Adrenal gland (tissue), 12 donors: Measurements from ENCODE around the gene HOTAIR. TPM values are rescaled to one million over a fixed set of nuclear protein-coding genes. Genes with fewer than 3 reads are reported as not detected.

Source experiments
- DNase-seq, 7 donors: peaks; one replicate each; pipeline ENCODE4 v3.0.0-alpha.2; 2019 to 2020
- H3K27ac ChIP-seq, 5 donors: fragments of 200-600 bp; sonication (generic) in 4 of 5; 1 replicate in 3 of 5; 2 replicates in 2 of 5; pipeline versions ENCODE4 v1.5.1 to v1.8.0; 2016 to 2020; ENCODE audit warnings: mild to moderate bottlenecking in 1 of 5
- H3K27me3 ChIP-seq: fragments of 200-600 bp; 2 replicates; pipeline ENCODE4 v1.8.0; 2021
- H3K36me3 ChIP-seq, 2 donors: fragments of 200-600 bp; replicated peaks in 1 of 2; 1 replicate in 1 of 2; 2 replicates in 1 of 2; pipeline versions ENCODE4 v1.5.1 to v1.8.0; 2018 to 2022
- H3K4me1 ChIP-seq, 2 donors: fragments of 200-600 bp; replicated peaks in 1 of 2; 1 replicate in 1 of 2; 2 replicates in 1 of 2; pipeline versions ENCODE4 v1.5.1 to v1.8.0; 2018 to 2021
- H3K4me3 ChIP-seq, 4 donors: fragments of 200-600 bp; sonication (generic) in 3 of 4; one replicate each; pipeline ENCODE4 v1.5.1; 2016 to 2018
- H3K9me3 ChIP-seq, 3 donors: fragments of 200-600 bp; sonication (generic) in 1 of 3; replicated peaks in 1 of 3; 1 replicate in 2 of 3; 2 replicates in 1 of 3; pipeline versions ENCODE4 v1.5.1 to v1.8.0; 2016 to 2021
- POLR2A ChIP-seq, 2 donors: fragments of 450-650 bp; IDR thresholded peaks; one replicate each; pipeline ENCODE4 v1.6.1; 2017; ENCODE audit warnings: antibody characterized with exemption in 2 of 2, mild to moderate bottlenecking in 2 of 2, moderate library complexity in 1 of 2
- WGBS, 4 donors: extraction: QIAGEN DNeasy Blood & Tissue Kit in 2 of 4; methylation state at CpG; one replicate each; pipeline versions ENCODE4 v1.1.5 to v1.1.7; 2013 to 2017; 5-methylcytosine and 5-hydroxymethylcytosine counted together
- intact Hi-C, 2 donors: fragments of 100-400 bp; cut with DNase I; formaldehyde crosslinking; loops; one replicate each; pipeline versions ENCODE4 v1.14.1 to v1.15.0; 2022 to 2023
- polyA plus RNA-seq, 3 donors: library from polyadenylated mRNA; stranded (reverse); fragments of 200-250 nt in 2 of 3; fragments of 350-450 nt in 1 of 3; fragmentation: Illumina TruSeq in 1 of 3; extraction: RNeasy Lipid Tissue Mini Kit (QIAGEN cat#74804) in 1 of 3; gene quantifications; one replicate each; pipeline ENCODE4 v1.2.3, GENCODE V29; 2013 to 2014
- total RNA-seq, 9 donors: library from RNA; depleted of rRNA in 4 of 9; stranded (reverse); fragments of >200 nt in 4 of 9; fragments of 120-200 nt in 1 of 9; fragmentation: NEBNext Ultra II Directional in 1 of 9; extraction: Animal tissue kit (Norgen Biotek cat#: 25700) in 1 of 9; gene quantifications; one replicate each; pipeline versions ENCODE4 v1.1.0 to v1.2.4, GENCODE V29; 2013 to 2023
- TF ChIP-seq, protein P1 (sequence below), 6 experiments: fragments of 450-650 bp in 4 of 6; fragments of 200-600 bp in 2 of 6; sonication (generic) in 1 of 6; IDR thresholded peaks; 1 replicate in 5 of 6; 2 replicates in 1 of 6; pipeline versions ENCODE4 v1.5.1 to v1.8.0; 2016 to 2021; ENCODE audit warnings: antibody characterized with exemption in 6 of 6, mild to moderate bottlenecking in 2 of 6, moderate library complexity in 1 of 6
- donor health status: healthy with polysubstance abuse.
- donor health status: Bipolar disorder and iron deficiency.
- donor health status: DM: yes; HTN: yes; CAD: no.
- donor health status: DM: no; HTN: no; CAD: no.
- donor health status: DM: no; HTN: no; CAD: no.
- donor health status: DM: yes; HTN: yes; CAD: no.

The HOTAIR gene
- total and polyA plus RNA-seq, 12 donors, result not detected

DNA sequence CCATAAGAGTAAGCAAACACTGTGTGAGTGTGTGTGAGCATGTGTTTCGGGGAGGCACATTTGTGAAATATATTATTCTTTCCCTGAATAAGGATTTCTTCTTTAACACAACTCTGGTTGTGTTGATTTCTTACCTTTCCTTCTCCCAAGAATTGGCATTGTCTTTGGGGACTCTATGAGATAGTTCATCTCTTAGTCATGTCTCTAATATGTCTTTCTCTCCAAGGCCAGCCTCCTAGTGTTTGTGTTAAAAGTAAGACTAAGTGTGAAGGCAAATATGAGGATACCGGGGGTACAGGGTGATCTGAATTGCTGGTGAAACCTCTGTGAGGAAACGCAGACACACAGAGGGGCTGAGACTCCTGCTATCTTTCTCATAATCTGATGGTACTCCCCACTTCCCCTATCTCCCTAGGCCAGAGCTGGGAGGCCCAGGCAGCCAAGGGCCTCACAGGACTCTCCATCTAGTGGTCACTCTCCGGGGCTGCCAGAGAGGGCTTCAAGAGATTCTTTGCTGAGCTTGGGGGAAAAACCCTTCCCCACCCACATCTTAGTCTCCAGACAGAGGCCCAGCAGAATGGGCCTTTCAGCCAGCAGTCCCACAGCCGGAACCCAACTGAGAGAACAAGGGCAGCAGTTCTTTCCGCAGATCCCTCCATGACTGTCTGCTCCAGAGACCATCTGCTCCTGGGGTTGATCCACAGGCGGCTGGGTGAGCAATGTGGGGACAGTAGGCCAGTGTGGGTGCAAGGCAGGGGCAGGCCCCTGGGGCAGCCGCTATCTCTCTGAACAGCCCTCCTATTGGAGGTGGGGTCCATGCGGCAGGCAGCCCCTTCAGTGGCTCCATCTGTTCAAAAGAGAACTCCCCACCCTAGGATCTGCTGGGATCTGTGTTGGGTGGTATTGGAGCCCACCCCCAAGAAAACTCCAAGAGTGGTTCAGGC is 25.8 kb downstream of the HOTAIR start:
- Histone ChIP-seq H3K4me1 (peaks cover 0 to 5% of the 10 kb centered on the region in 2 donors), H3K4me3 (no peak overlapping the region), H3K9me3 (no peaks in the 10 kb centered on the region), H3K27me3 (peaks cover 93% of the 10 kb centered on the region), H3K27ac (no peak overlapping the region), H3K36me3 (no peaks in the 10 kb centered on the region)
- WGBS, 4 donors, result 63 to 76% (median 67%) methylated on average over 7 to 9 of the region's 9 CpGs
- no peak for DNase-seq
- intact Hi-C loops, result no loop called here
- no peak for TF ChIP-seq POLR2A (IDR thresholded peaks at IDR 0.05)
- TF ChIP-seq, protein P1, sequence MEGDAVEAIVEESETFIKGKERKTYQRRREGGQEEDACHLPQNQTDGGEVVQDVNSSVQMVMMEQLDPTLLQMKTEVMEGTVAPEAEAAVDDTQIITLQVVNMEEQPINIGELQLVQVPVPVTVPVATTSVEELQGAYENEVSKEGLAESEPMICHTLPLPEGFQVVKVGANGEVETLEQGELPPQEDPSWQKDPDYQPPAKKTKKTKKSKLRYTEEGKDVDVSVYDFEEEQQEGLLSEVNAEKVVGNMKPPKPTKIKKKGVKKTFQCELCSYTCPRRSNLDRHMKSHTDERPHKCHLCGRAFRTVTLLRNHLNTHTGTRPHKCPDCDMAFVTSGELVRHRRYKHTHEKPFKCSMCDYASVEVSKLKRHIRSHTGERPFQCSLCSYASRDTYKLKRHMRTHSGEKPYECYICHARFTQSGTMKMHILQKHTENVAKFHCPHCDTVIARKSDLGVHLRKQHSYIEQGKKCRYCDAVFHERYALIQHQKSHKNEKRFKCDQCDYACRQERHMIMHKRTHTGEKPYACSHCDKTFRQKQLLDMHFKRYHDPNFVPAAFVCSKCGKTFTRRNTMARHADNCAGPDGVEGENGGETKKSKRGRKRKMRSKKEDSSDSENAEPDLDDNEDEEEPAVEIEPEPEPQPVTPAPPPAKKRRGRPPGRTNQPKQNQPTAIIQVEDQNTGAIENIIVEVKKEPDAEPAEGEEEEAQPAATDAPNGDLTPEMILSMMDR (IDR thresholded peaks at IDR 0.05), result no peak

DNA sequence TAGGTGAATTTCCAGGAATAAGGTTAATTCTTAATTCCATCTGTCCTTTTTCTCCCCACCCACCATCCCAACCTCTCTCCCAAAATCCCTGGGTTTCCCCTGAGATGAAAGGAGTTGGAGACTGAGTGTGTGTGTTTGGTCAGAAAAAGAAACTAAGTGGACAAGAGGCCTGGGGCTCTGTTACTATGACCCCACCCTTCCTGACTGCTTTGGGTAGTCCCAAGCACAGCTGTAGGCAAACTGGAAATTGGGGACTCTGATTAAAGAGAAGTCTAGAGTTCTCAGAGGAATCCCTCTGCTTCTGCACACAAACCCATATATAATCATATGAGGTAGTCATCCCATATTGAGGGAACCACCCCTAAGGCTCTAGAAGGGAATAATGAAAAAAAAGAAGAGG is 27.0 kb downstream of the HOTAIR start:
- Histone ChIP-seq H3K9me3 (no peaks in the 10 kb centered on the region), H3K36me3 (no peaks in the 10 kb centered on the region), H3K27me3 (peaks cover 93% of the 10 kb centered on the region), H3K4me1 (peaks cover 0 to 5% of the 10 kb centered on the region in 2 donors), H3K27ac (no peak overlapping the region), H3K4me3 (no peak overlapping the region)
- DNase-seq, result no peak
- TF ChIP-seq, protein P1 (IDR thresholded peaks at IDR 0.05), result no peak
- no peak for TF ChIP-seq POLR2A (IDR thresholded peaks at IDR 0.05)
- intact Hi-C loops, result no loop called here

DNA sequence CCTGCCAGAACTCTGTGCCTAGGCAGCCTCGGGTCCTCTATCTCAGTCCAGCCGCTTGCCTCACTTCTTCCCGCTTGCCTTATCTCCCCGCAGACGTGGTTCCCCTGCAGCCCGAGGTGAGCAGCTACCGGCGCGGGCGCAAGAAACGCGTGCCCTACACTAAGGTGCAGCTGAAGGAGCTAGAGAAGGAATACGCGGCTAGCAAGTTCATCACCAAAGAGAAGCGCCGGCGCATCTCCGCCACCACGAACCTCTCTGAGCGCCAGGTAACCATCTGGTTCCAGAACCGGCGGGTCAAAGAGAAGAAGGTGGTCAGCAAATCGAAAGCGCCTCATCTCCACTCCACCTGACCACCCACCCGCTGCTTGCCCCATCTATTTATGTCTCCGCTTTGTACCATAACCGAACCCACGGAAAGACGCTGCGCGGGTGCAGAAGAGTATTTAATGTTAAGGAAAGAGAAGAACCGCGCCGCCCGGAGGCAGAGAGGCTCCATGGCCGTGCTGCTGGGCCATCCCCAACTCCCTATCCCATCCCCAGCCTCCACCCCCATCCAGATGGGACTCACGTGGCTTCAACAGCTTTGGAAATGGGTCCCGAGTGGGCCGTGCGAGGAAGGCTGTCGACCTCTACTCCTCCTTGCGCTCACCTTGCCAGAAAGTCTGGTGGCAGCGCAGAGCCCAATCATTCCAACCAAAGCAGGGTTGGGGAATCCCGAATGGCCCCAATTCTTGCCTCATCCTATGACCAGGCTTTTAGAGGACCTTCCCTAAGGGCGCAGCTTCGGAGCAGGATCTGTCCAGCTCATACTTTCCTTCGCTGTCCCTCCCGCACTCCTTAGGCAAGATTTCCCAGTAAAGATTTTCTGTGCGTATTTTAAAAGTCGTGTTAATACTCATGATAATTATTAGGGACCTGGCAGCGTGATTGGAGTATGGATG is 29.6 kb downstream of the HOTAIR start:
- Histone ChIP-seq H3K9me3 (no peaks in the 10 kb centered on the region), H3K36me3 (no peaks in the 10 kb centered on the region), H3K4me1 (no peaks in the 10 kb centered on the region), H3K27ac (no peak overlapping the region), H3K4me3 (no peak overlapping the region), H3K27me3 (peaks cover 93% of the 10 kb centered on the region)
- no peak for DNase-seq
- TF ChIP-seq, protein P1 (IDR thresholded peaks at IDR 0.05), result no peak
- TF ChIP-seq POLR2A (IDR thresholded peaks at IDR 0.05), result no peak
- intact Hi-C loops, result no loop called here
- 5 to 10% (median 6%) methylated on average over 45 to 51 of the region's 51 CpGs for WGBS, 4 donors

DNA sequence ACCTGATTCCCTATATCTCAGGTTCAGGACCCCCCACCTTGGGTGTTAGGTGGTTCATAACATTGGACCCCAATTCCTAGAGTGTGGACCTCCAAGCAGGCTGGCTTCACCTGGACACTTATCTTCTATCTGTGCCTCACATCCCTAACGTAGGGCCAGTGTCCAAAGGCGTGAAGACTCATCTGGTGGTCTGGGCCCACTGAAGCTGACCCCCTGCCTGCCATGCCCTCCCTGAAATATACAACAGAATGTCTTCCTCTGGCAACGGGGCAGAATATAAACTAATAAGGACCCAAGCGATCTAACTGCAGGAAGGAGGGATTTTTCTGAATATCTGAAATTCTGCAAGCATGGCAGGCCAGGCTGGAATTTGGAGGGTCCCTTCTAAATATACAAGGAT is 30.5 kb downstream of the HOTAIR start:
- Histone ChIP-seq H3K27ac (no peak overlapping the region), H3K4me1 (no peaks in the 10 kb centered on the region), H3K4me3 (no peak overlapping the region), H3K27me3 (peaks cover 94% of the 10 kb centered on the region), H3K9me3 (no peaks in the 10 kb centered on the region), H3K36me3 (no peaks in the 10 kb centered on the region)
- 14 to 23% (median 19%) methylated on average over 4 of the region's 4 CpGs for WGBS, 4 donors
- intact Hi-C loops, result no loop called here
- no peak for DNase-seq
- TF ChIP-seq, protein P1 (IDR thresholded peaks at IDR 0.05), result no peak
